ENCODE measurements around the gene SON.

The SON gene

DNA sequence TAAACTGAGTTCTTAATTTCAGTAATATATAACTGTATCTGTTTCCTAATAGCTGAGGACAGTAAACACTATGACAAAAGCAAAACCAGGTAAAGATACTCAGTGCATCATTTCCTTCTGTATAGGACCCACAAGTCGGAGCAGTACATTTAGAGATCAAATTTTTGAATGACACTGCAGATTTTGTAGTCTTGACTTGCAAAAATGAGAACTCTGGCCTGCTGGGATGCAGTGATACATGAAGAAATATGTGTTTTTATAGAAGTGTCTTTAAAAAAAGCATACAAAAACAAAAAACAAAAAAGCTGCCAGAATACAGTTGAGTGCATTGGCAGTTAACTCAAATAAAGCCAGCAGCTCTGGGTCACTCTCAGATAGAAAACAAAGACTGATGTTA is 19.9 kb upstream of the SON start:
- DNase-seq (ENCODE audit: low read depth): no peak
- TF ChIP-seq, protein P1, sequence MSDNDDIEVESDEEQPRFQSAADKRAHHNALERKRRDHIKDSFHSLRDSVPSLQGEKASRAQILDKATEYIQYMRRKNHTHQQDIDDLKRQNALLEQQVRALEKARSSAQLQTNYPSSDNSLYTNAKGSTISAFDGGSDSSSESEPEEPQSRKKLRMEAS (IDR thresholded peaks at IDR 0.05; ENCODE audit: low read depth, low read length): no peak
- TF ChIP-seq MYC (IDR thresholded peaks at IDR 0.05; ENCODE audit: low read depth, low read length) (no peak), POLR2A (IDR thresholded peaks at IDR 0.05; ENCODE audit: extremely low read depth, insufficient read length) (no peak)
- TF ChIP-seq, protein P2, sequence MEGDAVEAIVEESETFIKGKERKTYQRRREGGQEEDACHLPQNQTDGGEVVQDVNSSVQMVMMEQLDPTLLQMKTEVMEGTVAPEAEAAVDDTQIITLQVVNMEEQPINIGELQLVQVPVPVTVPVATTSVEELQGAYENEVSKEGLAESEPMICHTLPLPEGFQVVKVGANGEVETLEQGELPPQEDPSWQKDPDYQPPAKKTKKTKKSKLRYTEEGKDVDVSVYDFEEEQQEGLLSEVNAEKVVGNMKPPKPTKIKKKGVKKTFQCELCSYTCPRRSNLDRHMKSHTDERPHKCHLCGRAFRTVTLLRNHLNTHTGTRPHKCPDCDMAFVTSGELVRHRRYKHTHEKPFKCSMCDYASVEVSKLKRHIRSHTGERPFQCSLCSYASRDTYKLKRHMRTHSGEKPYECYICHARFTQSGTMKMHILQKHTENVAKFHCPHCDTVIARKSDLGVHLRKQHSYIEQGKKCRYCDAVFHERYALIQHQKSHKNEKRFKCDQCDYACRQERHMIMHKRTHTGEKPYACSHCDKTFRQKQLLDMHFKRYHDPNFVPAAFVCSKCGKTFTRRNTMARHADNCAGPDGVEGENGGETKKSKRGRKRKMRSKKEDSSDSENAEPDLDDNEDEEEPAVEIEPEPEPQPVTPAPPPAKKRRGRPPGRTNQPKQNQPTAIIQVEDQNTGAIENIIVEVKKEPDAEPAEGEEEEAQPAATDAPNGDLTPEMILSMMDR (IDR thresholded peaks at IDR 0.05; ENCODE audit: low read depth, low read length): no peak
- H3K4me3 ChIP-seq (ENCODE audit: low read depth, low read length): no peak overlapping the region

DNA sequence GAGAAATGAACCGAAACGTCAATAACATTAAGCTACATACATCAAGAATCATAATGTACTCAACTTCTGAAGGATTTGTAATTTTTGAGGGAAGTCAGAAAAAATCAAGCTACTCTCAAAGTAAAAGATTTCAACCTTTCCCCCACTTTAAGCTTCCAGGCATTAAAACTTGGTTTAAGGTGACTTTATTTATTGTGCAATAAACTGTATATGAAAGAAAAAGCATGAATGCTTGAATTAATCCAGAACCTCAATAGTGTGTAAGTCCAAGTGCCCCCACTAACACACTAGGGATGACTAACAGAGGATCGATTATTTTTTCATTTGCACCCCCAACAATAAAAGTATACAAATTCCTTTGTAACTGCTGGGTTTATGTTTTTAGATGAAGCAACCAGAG is 11.8 kb upstream of the SON start:
- TF ChIP-seq, protein P2 (IDR thresholded peaks at IDR 0.05; ENCODE audit: low read depth, low read length): no peak
- no peak for TF ChIP-seq MYC (IDR thresholded peaks at IDR 0.05; ENCODE audit: low read depth, low read length)
- TF ChIP-seq, protein P1 (IDR thresholded peaks at IDR 0.05; ENCODE audit: low read depth, low read length): no peak
- TF ChIP-seq POLR2A (IDR thresholded peaks at IDR 0.05; ENCODE audit: extremely low read depth, insufficient read length): no peak
- DNase-seq (ENCODE audit: low read depth): no peak
- no peak overlapping the region for H3K4me3 ChIP-seq (ENCODE audit: low read depth, low read length)

DNA sequence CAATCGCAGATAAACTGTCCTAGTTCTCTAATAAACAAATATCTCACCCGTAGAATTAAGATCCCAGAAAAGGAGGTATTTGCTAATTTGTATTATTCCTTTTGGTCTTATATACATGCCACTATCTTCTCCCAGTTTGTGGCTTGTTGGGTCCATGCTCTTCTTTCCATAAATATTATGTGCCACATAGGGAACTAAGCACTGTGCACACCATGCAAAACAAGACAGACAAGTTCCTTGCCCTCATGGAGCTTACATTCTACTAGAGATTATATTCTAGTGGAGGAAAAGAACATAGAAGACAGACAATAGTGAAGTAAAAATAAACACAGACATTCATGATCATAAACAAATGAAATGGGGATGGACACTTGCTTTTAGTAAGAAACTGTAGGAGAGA is 5.6 kb upstream of the SON start:
- H3K4me3 ChIP-seq (ENCODE audit: low read depth, low read length): no peak overlapping the region
- DNase-seq (ENCODE audit: low read depth): no peak
- TF ChIP-seq, protein P2 (IDR thresholded peaks at IDR 0.05; ENCODE audit: low read depth, low read length): no peak
- TF ChIP-seq POLR2A (IDR thresholded peaks at IDR 0.05; ENCODE audit: extremely low read depth, insufficient read length): no peak
- no peak for TF ChIP-seq MYC (IDR thresholded peaks at IDR 0.05; ENCODE audit: low read depth, low read length)
- TF ChIP-seq, protein P1 (IDR thresholded peaks at IDR 0.05; ENCODE audit: low read depth, low read length): no peak

GRCh38 chr21:33539616-33540015 is 3.2 kb upstream of the SON start:
- TF ChIP-seq MYC (IDR thresholded peaks at IDR 0.05; ENCODE audit: low read depth, low read length): no peak
- no peak for TF ChIP-seq POLR2A (IDR thresholded peaks at IDR 0.05; ENCODE audit: extremely low read depth, insufficient read length)
- TF ChIP-seq, protein P2 (IDR thresholded peaks at IDR 0.05; ENCODE audit: low read depth, low read length): no peak
- TF ChIP-seq, protein P1 (IDR thresholded peaks at IDR 0.05; ENCODE audit: low read depth, low read length): no peak
- no peak for DNase-seq (ENCODE audit: low read depth)
- peak overlapping the region; percentile 90 for H3K4me3 ChIP-seq (ENCODE audit: low read depth, low read length)

- peak overlapping the region; percentile 90 for H3K4me3 ChIP-seq (ENCODE audit: low read depth, low read length)
- DNase-seq (ENCODE audit: low read depth): no peak
- TF ChIP-seq MYC (IDR thresholded peaks at IDR 0.05; ENCODE audit: low read depth, low read length) (no peak), POLR2A (IDR thresholded peaks at IDR 0.05; ENCODE audit: extremely low read depth, insufficient read length) (no peak)
- TF ChIP-seq, protein P1 (IDR thresholded peaks at IDR 0.05; ENCODE audit: low read depth, low read length): no peak
- TF ChIP-seq, protein P2 (IDR thresholded peaks at IDR 0.05; ENCODE audit: low read depth, low read length): no peak
These were observed 2.1 kb upstream of the SON start for GRCh38 chr21:33540711-33541104.

All from NB4 (cell line).